ENCODE results near the gene PSD4.

The PSD4 gene

DNA sequence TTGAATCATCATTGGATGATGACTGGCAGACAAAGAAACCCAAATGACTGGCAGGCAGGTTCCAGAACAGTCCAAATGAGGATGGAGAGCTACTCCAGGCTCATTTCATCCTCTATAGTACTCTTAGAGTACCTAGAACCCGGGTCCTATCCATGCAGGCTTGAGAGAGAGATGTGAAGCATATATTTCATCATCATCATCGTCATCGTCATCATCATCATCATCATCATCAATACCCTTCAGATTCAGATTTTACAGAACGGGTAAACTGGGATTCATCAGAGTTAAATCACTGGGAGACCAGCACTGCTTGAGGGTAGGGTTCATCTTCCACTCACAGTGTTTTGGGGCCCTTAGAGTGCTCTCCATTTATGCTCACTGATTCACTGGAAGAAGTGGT lies 52.7 kb downstream of the PSD4 start:
- no peak for DNase-seq

DNA sequence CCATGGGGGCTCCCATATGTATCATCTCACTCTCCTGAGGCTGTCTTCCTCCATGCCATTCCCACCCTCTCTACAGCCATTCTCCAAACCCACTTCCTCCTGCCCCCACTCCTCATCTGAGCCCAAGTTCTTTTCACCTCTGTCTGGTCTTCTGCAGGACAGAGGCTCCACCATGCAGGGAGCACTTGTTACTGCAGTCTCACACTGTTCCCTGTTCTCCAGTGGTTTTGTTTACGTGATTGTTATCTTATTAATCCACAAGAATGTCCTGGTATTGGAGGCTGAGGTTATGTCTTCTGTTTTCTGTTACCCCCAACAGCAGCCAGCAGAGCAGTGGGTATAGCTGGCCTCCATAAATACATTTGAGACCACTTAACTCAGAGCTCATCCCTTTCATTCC lies 53.5 kb downstream of the PSD4 start:
- DNase-seq: no peak

- no peak for DNase-seq
Observed at GRCh38 chr2:113227698-113228097, 53.9 kb downstream of the PSD4 start.

GRCh38 chr2:113228351-113228750 lies 54.6 kb downstream of the PSD4 start:
- DNase-seq: no peak

DNA sequence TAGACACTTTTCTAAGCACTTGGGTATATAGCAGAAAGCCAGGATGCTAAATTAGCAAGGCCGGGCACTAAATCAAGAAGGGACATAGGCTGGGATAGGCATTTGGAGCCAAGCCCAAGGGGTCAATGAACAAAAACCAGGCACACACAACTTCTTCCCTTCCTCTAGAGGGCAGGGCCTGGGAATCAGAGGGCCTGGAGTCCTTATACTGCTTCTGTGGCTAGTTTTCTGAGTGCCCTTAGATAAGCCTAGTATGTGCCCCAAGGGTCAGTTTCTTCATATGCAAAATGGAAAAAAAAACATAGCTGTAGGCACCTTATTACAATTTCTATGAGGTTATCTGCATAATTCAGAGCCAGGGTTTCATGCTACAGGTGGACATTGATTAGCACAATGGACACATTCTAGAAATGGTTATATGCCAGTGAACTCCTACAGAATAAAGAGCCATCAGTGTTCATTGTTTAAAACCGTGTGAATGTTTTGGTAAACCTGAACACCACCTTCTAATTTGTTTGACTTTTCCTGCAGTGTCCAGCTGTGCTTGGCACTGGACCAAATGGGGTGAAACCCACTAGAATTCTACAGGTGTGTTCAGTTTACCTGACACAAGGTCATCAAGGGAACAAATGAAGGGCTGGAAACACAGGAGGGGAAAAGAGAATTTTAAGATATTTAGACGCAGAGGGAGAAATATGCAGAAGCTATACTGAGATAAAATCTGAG lies 55.4 kb downstream of the PSD4 start:
- DNase-seq: no peak

GRCh38 chr2:113229795-113230194 lies 56.0 kb downstream of the PSD4 start:
- DNase-seq: no peak

DNA sequence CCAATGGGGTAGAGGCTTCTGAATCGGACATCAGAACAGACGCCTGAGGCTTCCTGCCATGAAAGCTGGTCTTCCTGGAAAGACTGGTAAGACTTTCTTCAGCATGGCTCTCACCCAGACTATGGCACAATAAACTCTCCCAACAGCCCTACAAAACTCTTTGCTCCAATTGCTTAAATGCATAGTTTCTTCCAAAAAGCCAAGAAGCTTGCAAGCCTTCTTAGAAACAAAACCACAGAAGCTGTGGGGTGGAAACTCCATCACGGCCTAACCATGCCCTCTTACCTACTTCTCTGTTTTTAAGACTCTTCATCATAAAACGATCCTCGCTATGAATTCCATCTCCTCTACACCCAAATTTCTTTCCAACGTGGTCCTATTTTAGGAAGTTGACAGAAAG lies 56.8 kb downstream of the PSD4 start:
- no peak for DNase-seq

- DNase-seq: no peak
Observed at GRCh38 chr2:113231064-113231463, 57.3 kb downstream of the PSD4 start.

DNA sequence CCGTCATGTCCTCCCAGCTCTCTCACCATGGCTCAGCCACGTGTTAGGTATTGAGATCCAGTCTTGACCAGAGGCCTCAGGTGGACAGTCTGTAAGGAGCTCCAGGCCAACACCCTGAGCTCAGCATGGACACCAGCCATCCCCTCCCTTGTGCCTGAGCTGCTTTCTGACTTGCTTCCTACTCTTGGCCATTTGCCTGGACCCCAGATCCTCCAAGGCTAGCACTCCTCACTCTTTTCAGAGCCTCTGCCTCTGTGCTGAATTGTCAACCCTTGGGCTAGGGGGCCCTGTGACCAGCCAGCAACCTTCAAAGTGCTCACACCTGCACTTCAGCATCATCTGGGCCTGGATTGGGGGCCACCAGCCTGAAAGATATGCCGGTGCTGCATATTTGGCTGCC lies 58.4 kb downstream of the PSD4 start:
- DNase-seq: no peak

DNA sequence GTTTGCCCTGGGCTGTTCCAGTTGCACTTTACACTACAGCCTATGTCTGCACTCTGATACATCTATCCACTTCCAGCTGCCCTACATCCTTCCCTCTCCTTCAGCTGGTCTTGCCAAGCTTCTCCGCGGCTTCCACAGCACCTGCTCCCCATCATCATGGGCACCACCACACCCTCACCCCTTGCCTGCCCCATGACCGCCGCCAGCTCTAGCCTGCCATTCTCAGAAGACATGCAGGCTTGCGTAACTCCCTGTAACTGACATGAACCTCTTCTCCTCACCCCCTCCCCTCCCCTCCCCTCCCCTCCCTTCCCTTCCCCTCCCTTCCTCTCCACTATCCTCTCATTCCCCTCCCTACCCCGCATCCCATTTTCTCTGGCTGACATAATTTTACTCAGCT lies 59.0 kb downstream of the PSD4 start:
- DNase-seq: no peak

DNA sequence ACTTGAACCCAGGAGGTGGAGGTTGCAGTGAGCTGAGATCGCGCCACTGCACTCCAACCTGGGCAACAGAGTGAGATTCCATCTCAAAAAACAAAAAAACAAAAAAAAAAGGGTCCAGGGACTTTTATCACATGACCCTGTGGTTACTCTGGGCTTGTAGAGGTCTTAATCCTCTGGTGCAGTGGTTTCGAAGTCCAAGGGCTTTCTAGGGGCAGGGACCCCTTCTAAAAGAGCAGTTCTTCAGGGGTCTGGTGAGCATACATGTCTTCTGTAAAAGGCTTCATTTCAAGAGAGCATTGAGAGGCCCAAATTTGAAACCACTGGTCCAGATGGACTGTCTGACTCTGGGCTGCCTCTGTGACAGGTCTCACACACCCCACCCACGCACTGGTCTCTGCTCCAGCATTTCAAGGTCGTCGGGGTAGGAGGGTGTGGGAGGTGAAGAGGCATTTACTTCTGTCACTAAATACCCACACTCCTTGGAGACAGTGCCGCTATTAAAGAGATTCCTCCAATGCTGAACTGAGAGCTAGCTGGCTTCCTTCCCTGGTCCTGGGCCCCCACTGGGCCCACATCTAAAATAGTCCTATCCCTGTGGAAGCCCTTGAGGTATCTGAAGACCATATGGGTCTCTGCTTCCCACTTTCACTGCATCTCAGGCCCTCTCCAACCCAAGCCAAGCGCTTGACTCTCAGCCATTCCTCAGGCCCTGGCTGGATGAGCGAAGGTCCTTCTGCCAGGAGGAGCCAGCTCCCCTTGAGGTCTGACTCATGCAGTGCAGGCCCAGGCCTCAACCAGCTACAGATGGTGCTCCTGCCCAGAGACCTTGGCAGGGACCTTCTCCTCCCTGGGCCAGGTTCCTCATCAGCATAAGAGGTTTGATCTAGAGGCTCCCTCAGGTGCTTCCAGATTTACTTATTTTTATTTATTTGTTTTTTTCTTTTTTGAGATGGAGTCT lies 60.1 kb downstream of the PSD4 start:
- no peak for DNase-seq

DNA sequence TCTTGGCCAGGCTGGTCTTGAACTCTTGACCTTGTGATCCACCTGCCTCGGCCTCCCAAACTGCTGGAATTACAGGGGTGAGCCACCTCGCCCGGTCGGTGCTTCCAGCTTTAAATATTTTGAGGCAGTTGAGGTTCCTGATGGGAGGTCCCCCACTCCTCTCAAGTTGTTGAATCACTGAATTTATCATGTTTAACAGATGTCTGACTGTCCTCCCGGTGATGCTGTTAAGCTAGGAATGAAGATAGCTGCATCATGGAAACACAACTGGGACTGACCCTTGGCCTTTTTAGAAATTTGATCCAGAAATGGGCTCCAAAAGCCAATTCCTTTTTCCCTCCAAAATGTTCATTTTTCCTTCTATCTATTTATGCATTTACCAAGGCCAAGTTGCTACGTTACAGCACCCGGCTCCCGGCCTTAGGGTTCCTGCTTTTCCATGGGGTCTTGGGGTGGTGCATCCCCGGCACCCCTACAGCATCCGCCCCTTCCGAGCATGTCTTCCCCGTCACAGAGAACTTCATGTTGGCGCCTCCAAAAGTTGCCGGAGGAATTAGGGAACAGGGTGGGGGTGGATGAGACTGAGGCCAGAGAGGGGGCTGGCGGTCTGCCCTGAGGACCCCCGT lies 61.1 kb downstream of the PSD4 start:
- no peak for DNase-seq

GRCh38 chr2:113235347-113236226 lies 61.8 kb downstream of the PSD4 start:
- DNase-seq: peak; percentile 69

- DNase-seq: no peak
Observed at GRCh38 chr2:113236367-113237159, 62.8 kb downstream of the PSD4 start.

DNA sequence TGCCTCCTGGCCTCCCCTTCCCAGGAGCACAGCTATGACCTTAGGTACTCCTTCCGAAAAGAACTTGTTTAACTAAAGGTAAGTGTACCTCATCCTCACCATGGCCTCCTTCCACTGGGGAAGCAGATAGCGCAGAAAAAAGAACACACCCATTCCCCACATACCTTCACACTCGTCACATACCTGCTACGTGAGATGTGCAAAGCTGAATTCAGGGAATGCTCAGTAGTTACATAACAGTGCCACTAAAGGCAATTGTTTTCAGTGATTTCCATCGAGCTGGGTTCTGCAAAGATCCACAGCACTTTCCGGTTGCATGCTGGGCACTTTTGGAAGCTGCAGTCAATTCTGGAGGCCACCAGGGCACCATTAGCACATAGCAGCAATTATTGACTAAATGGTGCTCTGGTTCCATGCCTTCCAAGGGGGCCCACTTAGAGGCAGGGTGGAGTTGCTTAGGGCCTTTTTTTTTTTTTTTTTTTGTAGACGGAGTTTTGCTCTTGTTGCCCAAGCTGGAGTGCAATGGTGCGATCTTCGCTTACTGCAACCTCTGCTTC lies 63.9 kb downstream of the PSD4 start:
- no peak for DNase-seq

DNA sequence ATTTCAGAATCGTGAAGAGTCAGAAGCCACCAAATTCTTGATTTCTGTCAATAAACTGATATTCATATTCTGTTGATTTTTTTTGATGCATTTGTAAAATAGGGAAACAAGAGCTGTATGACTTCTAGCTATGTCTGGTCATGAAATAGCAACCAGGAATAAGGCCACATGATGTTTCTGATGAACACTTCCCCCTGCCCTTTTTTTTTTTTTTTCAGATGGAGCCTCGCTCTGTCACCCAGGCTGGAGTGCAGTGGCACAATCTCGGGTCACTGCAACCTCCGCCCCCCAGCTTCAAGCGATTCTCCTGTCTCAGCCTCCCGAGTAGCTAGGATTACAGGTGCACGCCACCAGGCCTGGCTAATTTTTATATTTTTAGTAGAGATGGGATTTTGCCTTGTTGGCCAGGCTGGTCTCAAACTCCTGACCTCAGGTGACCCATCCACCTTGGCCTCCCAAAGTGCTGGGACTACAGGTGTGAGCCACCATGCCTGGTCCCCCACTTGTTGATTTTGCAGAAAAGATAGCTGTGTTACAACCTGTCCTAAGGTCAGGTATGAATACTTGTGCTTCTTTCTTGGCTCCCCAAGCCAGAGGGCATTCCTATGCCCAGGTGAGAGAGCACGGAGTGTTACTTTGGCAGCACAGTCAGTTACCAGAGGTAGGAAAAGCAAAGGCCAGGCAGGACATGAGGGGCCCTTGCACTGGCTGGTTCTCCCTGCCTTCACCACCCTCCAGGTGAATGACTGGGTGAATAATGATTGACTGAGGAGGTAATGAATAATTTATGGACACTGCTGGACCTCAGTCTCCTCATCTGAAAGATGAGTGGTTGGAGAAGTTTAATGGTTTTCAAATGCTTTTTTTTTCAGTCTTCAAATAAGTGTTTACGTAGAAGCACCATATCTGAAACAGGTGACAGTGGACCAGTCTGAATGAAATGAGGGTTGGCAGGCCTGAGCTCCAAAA lies 65.4 kb downstream of the PSD4 start:
- DNase-seq: no peak

DNA sequence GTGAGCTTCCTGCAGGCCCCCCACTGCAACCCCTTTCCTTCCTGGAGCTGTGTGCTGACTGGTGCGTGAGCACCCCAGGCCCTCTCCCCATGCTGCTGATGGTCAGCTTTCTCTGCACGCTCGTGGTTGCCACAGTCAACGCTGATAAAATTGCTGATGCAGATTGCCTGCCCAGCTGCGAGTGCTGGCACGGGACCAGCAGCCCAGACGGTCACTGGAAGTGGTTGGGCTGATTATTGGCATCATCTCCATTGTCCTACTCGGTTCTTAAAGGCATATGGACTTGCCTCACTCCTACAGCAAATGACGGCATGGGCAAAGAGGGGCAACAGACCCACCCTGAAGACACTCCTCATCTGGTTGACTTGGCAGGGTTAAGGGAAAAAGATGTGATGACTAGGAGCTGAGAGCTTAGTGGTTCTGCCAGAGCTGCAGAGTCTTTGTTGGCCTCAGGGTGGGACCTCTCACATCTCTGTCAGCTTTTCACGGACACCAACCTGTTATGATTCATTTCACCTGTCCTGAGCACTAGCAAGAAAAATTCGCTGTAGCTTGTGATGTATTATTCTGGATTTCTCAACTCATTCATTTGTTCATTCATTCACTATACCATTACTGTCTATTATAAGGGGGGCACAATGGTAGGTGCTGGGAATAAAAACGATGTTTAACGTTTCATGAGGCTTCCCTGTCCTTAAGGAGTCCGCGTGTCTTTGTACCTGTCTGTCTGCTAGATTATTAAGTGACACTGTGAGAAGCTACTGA lies 66.6 kb downstream of the PSD4 start:
- DNase-seq: no peak

GRCh38 chr2:113240915-113241911 lies 67.4 kb downstream of the PSD4 start:
- DNase-seq: peak; percentile 47

All from stimulated activated CD4-positive, alpha-beta T cell treated with anti-CD3 and anti-CD28 coated beads, Interleukin-4, amount 100 ng/mL, for 1 hour (primary cell).